Psoas muscle (tissue), 8 donors: ENCODE results near the gene FOXC2. TPM values are rescaled to one million over a fixed set of nuclear protein-coding genes. Genes with fewer than 3 reads are reported as not detected.

Experiments used
- ATAC-seq, 4 donors: fragments of 200-7000 bp; cut with Tn5 transposase; one replicate each; pipeline ENCODE4 v1.9.1; 2020; ENCODE audit warnings: moderate library complexity in 3 of 4, mild to moderate bottlenecking in 2 of 4
- DNase-seq, 2 donors: peaks; one replicate each; pipeline ENCODE4 v3.0.0-alpha.2; 2020
- H3K27ac ChIP-seq: fragments of 200-600 bp; one replicate; pipeline ENCODE4 v1.8.0; 2022
- H3K27me3 ChIP-seq, 3 donors: fragments of 200-600 bp in 1 of 3; one replicate each; pipeline versions ENCODE4 v1.6.1 to v1.8.0; 2013 to 2022; ENCODE audit warnings: low read length in 2 of 3, mild to moderate bottlenecking in 2 of 3, moderate library complexity in 1 of 3; ENCODE audit not compliant: insufficient read depth in 3 of 3
- H3K36me3 ChIP-seq, 2 donors: fragments of 200-600 bp in 1 of 2; one replicate each; pipeline versions ENCODE4 v1.6.1 to v1.8.0; 2013 to 2022; ENCODE audit warnings: low read depth in 1 of 2, mild to moderate bottlenecking in 1 of 2, moderate library complexity in 1 of 2; ENCODE audit not compliant: insufficient read depth in 1 of 2
- H3K4me1 ChIP-seq: fragments of 200-600 bp; one replicate; pipeline ENCODE4 v1.8.0; 2022
- H3K4me3 ChIP-seq: fragments of 200-600 bp; one replicate; pipeline ENCODE4 v1.8.0; 2022; ENCODE audit warnings: mild to moderate bottlenecking
- H3K9me3 ChIP-seq: fragments of 200-600 bp; one replicate; pipeline ENCODE4 v1.8.0; 2022
- CTCF ChIP-seq: fragments of 200-600 bp; IDR thresholded peaks from one replicate; pipeline ENCODE4 v1.8.0; 2022; ENCODE audit warnings: antibody characterized with exemption
- WGBS, 3 donors: extraction: QIAGEN DNeasy Blood & Tissue Kit; methylation state at CpG; one replicate each; pipeline versions ENCODE4 v1.1.6 to v1.1.7; 2013; 5-methylcytosine and 5-hydroxymethylcytosine counted together
- intact Hi-C, 2 donors: fragments of 100-400 bp; cut with DNase I; formaldehyde crosslinking; loops; one replicate each; pipeline versions ENCODE4 v1.11.0 to v1.14.2; 2022
- long read RNA-seq, 2 donors: library from polyadenylated mRNA; unstranded; transcript quantifications; one replicate each; pipeline ENCODE4 v2.0.0, GENCODE V29; 2021
- polyA plus RNA-seq, 3 donors: library from polyadenylated mRNA; stranded (reverse); fragments of 200-250 nt; gene quantifications; one replicate each; pipeline ENCODE4 v1.2.3, GENCODE V29; 2013
- total RNA-seq, 4 donors: library from RNA; stranded (reverse); fragmentation: NEBNext Ultra II Directional in 2 of 4; extraction: Animal tissue kit (Norgen Biotek cat#: 25700) in 2 of 4; gene quantifications; one replicate each; pipeline versions ENCODE4 v1.2.1 to v1.2.4, GENCODE V29; 2021 to 2023
- donor health status: healthy with polysubstance abuse.
- donor health status: DM: no; HTN: no; CAD: no; lungs with moderate emphysema.
- donor health status: Bipolar disorder and iron deficiency.
- donor health status: healthy.
- donor health status: DM: yes; HTN: yes; CAD: no.
- donor health status: DM: no; HTN: no; CAD: no.
- donor health status: DM: no; HTN: no; CAD: no.
- donor health status: DM: yes; HTN: yes; CAD: no.

The FOXC2 gene
- total RNA-seq (under 1 TPM; 0.15 to 0.34 (median 0.26) TPM), polyA plus RNA-seq (under 1 TPM; 0.14 to 0.18 (median 0.16) TPM)
- long read RNA-seq, donor 1, partial matches to known transcripts = 0 of 2 reads
- long read RNA-seq, donor 1, other reads (novel, unspliced or antisense) = 0 of 2 reads
- long read RNA-seq, donor 2 = 0 reads

- Histone ChIP-seq H3K4me1 (peaks cover 5% of the 10 kb centered on the region), H3K9me3 (no peaks in the 10 kb centered on the region), H3K4me3 (peak within 1 kb of the TSS; percentile 52), H3K36me3 (no peaks in the 10 kb centered on the region), H3K27me3 (peaks cover 3 to 81% (median 41%) of the 10 kb centered on the region in 3 donors), H3K27ac (peak within 1 kb of the TSS; percentile 30)
- peak; percentile 82 to 84 for DNase-seq
- no peak for ATAC-seq
- intact Hi-C loops = no loop called here
- 1 to 3% (median 1%) methylated on average over 30 of the region's 30 CpGs for WGBS, 3 donors
- no peak for TF ChIP-seq CTCF
These were observed at the start of gene FOXC2 for GRCh38 chr16:86566601-86566965. Gene FOXC2, plus strand, starts transcription at chr16:86566829. Its CDS starts 507 bp downstream, at chr16:86567336.

DNA sequence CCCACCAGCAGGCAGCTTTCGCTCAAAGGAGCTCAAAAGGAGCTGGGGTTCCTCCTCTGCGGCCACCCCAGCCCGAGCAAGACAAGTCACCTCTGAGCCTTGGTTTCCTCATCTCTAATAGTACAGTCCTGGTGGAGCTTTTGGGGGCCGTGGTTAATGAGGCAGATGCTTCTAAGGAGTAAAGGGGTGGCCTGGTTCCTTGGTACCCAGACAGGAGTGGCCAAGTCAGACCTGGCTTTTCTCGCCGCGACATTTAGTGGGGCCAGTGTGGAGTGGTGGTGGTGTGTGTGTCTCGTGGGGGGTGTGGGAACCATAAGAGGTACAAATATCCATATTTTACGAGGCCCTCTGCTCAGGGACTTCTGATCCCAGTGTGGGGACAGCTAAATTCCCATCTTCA is 49.6 kb upstream of the FOXC2 start:
- no peak for ATAC-seq
- intact Hi-C loops = loop anchor here in 1 of 2 donors (5.0 kb wide), 1 partner anchor 445 kb away; no protein-coding TSS in a partner anchor
- no peak for TF ChIP-seq CTCF
- H3K9me3 ChIP-seq = no peaks in the 10 kb centered on the region
- H3K27ac ChIP-seq = no peak overlapping the region
- no peak for DNase-seq
- 37 to 42% (median 39%) methylated on average over 9 of the region's 9 CpGs for WGBS, 3 donors
- peaks cover 0 to 99% (median 51%) of the 10 kb centered on the region in 3 donors for H3K27me3 ChIP-seq
- H3K4me3 ChIP-seq = no peak overlapping the region
- H3K4me1 ChIP-seq = peaks cover 11% of the 10 kb centered on the region
- H3K36me3 ChIP-seq = no peaks in the 10 kb centered on the region

DNA sequence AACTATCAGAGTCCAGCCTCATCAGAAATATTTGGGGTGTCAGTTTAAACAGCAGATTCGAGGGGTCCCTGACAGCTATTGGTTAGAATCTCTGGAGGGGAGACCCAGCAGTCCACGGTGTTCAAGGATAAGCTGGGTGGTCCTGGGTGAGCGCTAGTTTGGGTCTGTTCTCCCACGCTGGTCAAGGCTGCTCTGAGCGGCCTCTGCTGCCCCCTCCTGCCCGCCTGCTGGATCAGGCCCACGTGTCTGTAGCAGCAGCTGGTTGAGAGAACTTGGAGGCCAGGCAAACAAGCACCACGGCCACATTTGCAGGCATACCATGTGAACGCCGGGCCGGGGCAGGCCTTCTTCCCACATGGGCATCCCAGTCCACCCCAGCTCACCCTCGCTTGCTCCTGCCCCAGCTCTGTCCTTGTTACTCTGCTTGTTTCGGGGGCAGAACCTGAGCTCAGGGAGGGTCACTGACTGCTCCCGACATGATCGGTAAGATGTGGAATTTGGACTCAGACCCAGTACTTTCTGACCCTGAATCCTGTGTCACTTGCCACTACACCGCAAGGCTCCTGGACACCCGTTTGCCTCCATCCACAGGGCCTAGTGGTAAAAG is 48.9 kb upstream of the FOXC2 start:
- H3K36me3 ChIP-seq = no peaks in the 10 kb centered on the region
- H3K4me1 ChIP-seq = peaks cover 11% of the 10 kb centered on the region
- H3K27me3 ChIP-seq = peaks cover 0 to 99% (median 45%) of the 10 kb centered on the region in 3 donors
- WGBS, 3 donors = 18 to 23% (median 21%) methylated on average over 17 of the region's 17 CpGs
- peak; percentile 59 for TF ChIP-seq CTCF
- no peak overlapping the region for H3K27ac ChIP-seq
- no peak overlapping the region for H3K4me3 ChIP-seq
- ATAC-seq (peak; percentile 51 to 72 (median 62)), DNase-seq (peak; percentile 57 to 67)
- no peaks in the 10 kb centered on the region for H3K9me3 ChIP-seq
- intact Hi-C loops = loop anchor here (2.0 to 5.0 kb wide), 2 partner anchors 177 to 445 kb away; no protein-coding TSS in a partner anchor

DNA sequence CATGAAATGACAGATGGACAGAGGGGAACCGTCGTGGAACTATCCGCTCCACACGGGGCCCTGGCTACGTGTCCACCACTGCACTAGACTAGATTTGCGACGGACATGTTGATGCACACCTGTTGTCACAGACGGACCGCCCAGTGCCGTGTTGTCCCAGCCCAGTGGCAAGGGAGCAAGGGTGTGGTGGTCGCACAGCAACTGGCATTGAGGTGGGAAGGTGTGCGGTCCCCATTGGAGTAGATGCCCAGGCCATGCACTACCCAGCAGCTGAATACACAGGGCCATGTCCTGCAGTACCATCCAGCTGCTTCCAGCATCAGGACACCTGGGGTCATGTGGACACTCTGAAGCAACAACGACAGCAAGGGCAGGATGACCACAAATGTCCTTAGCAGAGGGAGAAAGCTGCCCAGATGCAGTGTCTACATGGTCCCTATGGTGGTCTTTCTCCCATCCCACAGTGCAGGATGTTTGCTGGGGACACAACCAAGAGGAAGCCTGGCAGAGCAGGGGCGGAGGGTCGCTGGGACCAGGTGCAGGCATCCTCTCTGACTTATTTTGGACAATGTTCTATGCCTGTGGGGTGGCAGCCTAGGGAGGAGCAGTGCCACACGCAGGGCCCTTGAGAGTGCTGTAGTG is 47.5 kb upstream of the FOXC2 start:
- Histone ChIP-seq H3K27me3 (peaks cover 0 to 95% (median 45%) of the 10 kb centered on the region in 3 donors), H3K9me3 (no peaks in the 10 kb centered on the region), H3K36me3 (no peaks in the 10 kb centered on the region), H3K27ac (no peak overlapping the region), H3K4me3 (no peak overlapping the region), H3K4me1 (peaks cover 11% of the 10 kb centered on the region)
- ATAC-seq (no peak), DNase-seq (peak in 1 of 2 donors; percentile 43)
- intact Hi-C loops = loop anchor here (2.0 to 5.0 kb wide), 2 partner anchors 178 to 447 kb away; no protein-coding TSS in a partner anchor
- no peak for TF ChIP-seq CTCF
- 61 to 73% (median 61%) methylated on average over 16 of the region's 16 CpGs for WGBS, 3 donors
